ENCODE results near the gene XRN1.

DNA sequence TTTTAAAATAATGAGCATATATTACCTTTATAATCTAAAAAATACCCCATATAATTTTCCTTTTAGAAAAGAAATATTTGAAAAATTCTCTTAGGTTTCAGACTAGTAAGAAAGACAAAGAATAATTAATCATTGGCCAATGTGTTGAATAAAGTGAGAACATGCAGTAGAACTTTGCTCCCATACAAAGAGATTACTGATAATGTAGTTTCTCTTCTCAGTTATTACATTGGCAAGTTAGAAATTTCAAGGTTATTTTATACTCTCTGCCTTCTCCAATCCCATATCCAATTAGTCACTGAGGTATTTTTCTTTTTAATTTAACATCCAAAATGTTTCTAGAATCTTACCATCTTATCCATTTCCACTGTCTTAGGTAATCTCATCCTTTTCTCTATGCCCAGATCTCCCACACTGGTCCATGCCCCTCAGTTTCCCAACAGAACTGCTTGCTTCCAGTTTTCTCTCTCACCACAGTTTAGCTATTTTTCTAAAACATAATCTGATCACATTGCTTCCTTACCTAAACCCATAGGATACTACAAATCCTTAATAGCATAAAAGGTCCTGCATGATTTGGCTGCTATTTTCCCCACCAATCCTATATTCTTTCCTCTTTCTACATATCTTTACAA, 10.8 kb downstream of the XRN1 start:
- TF ChIP-seq, protein P1, sequence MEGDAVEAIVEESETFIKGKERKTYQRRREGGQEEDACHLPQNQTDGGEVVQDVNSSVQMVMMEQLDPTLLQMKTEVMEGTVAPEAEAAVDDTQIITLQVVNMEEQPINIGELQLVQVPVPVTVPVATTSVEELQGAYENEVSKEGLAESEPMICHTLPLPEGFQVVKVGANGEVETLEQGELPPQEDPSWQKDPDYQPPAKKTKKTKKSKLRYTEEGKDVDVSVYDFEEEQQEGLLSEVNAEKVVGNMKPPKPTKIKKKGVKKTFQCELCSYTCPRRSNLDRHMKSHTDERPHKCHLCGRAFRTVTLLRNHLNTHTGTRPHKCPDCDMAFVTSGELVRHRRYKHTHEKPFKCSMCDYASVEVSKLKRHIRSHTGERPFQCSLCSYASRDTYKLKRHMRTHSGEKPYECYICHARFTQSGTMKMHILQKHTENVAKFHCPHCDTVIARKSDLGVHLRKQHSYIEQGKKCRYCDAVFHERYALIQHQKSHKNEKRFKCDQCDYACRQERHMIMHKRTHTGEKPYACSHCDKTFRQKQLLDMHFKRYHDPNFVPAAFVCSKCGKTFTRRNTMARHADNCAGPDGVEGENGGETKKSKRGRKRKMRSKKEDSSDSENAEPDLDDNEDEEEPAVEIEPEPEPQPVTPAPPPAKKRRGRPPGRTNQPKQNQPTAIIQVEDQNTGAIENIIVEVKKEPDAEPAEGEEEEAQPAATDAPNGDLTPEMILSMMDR (IDR thresholded peaks at IDR 0.05; ENCODE audit: control extremely low read depth in 1 of 3, insufficient read depth in 1 of 3, low read depth in 1 of 3, low read length in 3 of 3) = no peak
- TF ChIP-seq SP1 (IDR thresholded peaks at IDR 0.05; ENCODE audit: low read depth, low read length) = no peak
- no peak for TF ChIP-seq KDM5A (IDR thresholded peaks at IDR 0.05; ENCODE audit: low read length)
- no peak for TF ChIP-seq EZH2 (IDR thresholded peaks at IDR 0.05; ENCODE audit: low read depth, low read length, severe bottlenecking)
- no peak for TF ChIP-seq SRF (IDR thresholded peaks at IDR 0.05; ENCODE audit: low read depth, low read length)
- no peak for TF ChIP-seq YY1 (IDR thresholded peaks at IDR 0.05; ENCODE audit: low read depth, low read length)
- no peak for TF ChIP-seq POLR2A (IDR thresholded peaks at IDR 0.05; ENCODE audit: control extremely low read depth in 1 of 2, low read depth in 2 of 2, low read length in 2 of 2)
- TF ChIP-seq SIN3A (conservative IDR thresholded peaks at IDR 0.05 in 1 of 2, IDR thresholded peaks at IDR 0.05 in 1 of 2; ENCODE audit: low read depth in 1 of 2, low read length in 2 of 2) = no peak
- no peak for TF ChIP-seq EP300 (IDR thresholded peaks at IDR 0.05; ENCODE audit: borderline replicate concordance in 1 of 2, low read depth in 2 of 2, low read length in 2 of 2)
- no peak for TF ChIP-seq PHF8 (conservative IDR thresholded peaks at IDR 0.05; ENCODE audit: low read depth, low read length)
- no peak for TF ChIP-seq BACH1 (IDR thresholded peaks at IDR 0.05; ENCODE audit: low read length)
